HG03571 (cell line): ENCODE data around the gene RNF13.
"Not testable (repeated sequence)": the region's sequence is repeated elsewhere in the genome, so short reads cannot be mapped to it uniquely, and the experiment has no call there.

Experiments
- ATAC-seq: cut with Tn5 transposase; IDR thresholded peaks from one replicate; pipeline ENCODE4 v1.9.1; 2021; ENCODE audit not compliant: unreplicated experiment

The RNF13 gene

GRCh38 chr3:149839469-149839868, 26.5 kb downstream of the RNF13 start:
- not testable (repeated sequence) for ATAC-seq

DNA sequence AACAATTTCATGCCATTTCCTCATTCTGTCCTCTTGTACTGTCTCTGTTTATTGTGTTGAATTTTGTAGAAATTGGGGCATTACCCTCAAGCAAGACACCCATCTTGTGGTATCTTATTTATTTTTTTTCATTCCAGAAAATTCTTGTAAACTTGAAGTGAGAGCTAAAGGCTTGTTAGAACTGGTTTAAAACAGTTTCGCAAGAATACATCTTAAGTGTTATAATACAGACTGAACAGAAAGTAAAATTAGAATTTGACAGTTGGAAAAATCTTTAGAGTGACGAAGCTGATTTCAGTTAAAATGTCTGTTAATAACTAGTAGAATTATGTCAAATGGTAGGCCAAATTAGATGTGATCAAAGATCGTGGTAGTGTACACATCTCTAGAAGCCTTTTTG, 26.9 kb downstream of the RNF13 start:
- no peak for ATAC-seq

DNA sequence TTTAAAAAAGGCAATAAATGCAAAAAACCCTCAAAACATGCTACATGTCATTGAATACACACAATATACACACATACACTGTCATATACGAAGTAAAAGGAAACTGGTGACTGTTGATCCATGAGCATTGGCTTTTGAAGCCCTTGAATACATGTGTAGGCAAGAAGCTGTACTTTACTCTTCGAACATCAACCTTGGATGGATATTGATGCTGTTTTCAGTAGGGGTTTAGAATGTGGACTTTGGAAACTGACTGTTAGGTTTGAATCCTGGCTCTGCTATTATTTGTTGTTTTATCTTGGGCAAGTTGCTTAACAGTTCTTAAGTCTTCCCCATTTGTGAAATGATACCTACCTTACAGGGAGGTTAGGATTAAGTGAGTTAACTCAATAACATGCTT, 30.5 kb downstream of the RNF13 start:
- ATAC-seq = no peak

- no peak for ATAC-seq
Measured at GRCh38 chr3:149844091-149844490, 31.1 kb downstream of the RNF13 start.

- no peak for ATAC-seq
Measured at GRCh38 chr3:149845570-149846244, 32.7 kb downstream of the RNF13 start.

- ATAC-seq = no peak
Measured at GRCh38 chr3:149848238-149848637, 35.2 kb downstream of the RNF13 start.

- no peak for ATAC-seq
Measured at GRCh38 chr3:149848688-149849087, 35.7 kb downstream of the RNF13 start.

- ATAC-seq = no peak
Measured at GRCh38 chr3:149850787-149851584, 38.0 kb downstream of the RNF13 start.

DNA sequence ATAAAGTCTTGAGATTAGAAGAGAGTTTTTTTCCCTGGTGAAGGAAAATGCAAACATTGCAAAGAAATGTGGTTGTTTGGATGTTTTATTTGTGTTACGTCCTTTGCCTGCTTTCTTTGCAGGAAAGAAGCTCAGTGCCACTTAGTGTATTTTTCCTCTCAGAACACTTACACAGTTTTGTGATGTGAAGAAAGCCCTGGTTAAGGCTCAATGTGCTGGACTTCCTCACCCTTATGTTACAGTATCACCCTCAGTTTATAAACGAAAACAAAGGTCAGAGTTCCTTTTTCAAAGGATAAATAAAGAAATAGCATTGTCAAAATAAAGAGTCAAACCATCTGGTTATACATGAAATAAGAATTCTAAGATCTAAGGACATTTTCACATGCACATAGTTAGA, 45.9 kb downstream of the RNF13 start:
- no peak for ATAC-seq

- ATAC-seq = no peak
Measured at GRCh38 chr3:149860881-149861280, 47.9 kb downstream of the RNF13 start.

DNA sequence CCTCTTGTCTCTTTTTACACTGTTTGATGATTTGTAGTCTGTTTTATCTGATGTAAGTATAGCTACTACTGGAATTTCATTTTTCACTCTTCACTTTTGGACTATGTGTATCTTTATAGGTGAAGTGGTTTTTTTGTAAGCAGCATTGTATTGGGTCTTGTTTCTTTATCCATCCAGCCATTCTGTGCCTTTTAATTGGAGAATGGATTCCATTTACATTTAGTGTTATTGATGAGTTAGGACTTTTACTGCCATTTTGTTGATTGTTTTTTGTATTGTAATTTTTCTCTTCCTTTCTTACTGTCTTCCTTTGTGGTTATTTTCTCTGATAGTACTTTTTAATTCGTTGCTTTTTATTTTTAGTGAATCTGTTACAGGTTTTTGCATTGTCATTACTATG, 54.5 kb downstream of the RNF13 start:
- ATAC-seq = no peak

- ATAC-seq = no peak
Measured at GRCh38 chr3:149871855-149872254, 58.8 kb downstream of the RNF13 start.

DNA sequence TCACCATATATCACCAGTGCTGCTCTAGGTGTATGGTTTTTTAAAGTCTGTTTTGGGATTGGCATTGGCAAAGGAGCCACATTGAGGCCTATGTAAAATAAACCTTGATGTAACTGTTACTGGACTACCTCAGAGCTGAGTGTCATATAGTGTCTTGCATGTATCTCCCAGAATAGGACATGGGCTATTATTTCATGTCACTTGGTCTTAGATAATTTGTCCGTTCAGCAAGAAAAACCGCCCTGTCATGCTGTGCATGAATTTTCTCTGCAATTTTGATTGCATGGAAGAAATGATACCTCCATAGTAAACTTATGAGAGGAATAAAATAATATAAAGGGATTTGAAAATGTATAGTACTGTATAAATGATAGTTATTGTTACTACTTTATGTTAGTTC, 59.6 kb downstream of the RNF13 start:
- ATAC-seq = no peak

DNA sequence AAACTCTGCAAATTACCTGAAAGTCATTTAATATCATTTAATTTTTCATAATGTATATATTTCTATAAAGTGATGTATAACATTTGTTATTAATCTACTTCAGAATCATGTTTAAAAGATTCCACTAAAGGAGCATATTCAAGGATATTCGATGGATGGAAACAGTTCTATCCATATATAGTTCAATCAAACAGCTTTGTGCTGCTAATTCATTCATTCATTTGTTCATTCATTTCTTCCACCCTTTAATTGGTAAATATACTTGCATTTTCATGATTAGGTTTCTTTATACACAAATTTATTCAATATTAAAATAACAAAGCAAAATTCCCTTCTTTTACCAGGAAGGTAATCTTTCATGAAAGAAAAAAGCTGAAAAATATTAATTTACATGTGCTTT, 64.7 kb downstream of the RNF13 start:
- no peak for ATAC-seq

DNA sequence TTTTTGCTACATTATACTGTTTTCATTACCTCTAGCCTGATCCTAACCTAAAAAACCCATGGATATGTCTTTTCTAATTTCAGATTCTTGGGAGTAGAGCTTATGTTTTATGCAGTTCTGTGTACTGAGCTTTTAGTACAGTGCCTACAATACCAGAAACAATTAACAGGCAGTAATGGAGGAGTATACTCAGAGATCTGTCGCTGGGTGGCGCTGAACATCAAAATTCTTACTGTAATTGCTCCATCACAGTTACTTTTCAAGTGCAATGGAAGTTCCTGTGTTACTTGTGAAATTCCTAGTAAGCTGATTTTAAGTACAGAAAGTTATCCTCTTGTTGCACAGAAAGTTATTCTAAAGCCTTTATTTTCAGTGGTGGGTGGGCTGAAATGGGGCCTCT, 66.9 kb downstream of the RNF13 start:
- ATAC-seq = no peak

DNA sequence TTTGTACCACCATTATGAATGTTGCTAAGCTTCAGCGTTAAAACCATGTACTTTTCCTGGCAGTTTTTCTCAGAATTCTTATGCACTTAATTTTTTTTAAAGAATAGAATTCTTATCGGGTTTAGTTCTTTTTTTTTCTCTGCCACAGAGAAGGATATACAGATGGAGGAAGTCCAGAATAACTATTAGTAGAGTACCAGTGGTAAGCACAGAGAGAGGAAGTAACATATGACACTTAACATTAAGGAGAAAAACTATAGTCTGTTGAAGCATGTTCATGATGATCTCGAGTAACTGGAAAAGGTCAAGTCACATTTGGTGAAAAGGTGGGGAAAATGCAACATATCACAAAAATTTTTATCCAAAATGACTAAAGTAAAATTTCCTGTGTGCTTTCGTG, 68.9 kb downstream of the RNF13 start:
- ATAC-seq = no peak

DNA sequence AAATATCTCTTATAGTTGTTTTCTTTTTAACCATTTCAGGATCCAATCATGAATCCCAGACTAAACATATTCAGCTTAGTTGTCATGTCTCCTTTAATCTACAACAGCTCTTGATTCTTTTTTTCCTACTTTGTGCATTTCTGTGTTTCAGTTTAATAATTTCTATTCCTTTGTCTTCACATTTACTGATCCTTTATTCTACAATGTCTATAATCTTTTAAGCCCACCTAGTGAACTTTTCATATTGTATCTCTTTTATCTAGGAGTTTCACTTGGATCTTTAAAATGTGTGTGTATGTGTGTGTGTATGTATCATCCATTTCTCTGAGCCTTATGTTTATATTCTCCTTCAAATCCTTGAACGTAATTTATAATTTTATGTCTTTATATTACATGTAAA, 70.1 kb downstream of the RNF13 start:
- no peak for ATAC-seq

DNA sequence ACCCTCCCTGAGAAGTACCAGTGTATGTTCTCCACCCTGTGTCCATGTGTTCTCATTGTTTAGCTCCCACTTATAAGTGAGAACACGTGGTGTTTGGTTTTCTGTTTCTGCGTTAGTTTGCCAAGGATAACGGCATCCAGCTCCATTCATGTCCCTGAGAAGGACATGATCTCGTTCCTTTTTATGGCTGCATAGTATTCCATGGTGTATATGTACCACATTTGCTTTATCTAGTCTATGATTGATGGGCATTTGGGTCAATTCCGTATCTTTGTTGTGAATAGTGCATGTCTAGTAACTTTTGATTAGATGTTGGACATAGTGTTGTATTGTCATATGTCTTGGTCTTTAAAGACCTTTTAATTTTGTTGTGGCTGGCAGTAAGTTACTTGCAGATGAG, 70.8 kb downstream of the RNF13 start:
- ATAC-seq = not testable (repeated sequence)

DNA sequence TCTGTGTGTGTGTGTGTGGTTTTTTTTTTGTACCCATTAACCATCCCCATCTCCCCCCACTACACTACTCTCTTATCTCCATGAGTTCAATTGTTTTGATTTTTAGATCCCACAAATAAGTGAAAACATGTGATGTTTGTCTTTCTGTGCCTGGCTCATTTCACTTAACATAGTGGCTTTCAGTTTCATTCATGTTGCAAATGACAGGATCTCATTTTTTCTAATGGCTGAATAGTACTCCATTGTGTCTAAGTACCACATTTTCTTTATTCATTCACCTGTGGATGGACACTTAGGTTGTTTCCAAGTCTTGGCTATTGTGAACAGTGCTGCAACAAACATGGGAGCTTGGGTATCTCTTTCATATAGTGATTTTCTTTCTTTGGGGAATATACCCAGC, 71.8 kb downstream of the RNF13 start:
- not testable (repeated sequence) for ATAC-seq

DNA sequence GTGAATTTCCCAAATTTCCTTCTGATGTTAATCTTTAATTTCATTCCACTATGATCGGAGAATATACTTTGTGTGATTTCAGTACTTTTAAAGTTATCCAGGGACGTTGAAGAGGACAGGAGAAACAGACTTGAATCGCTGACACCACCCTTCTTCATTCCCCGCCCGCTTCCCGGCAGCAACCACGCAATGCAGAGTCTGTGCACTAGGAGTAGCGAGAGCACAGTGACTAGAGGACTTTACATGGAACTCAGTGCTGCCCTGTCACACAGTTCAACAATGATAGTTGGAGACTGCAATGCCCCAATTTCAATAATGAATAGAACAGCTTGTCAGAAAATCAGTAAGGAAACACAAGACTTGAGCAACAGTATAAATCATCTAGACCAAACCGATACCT, 73.9 kb downstream of the RNF13 start:
- ATAC-seq = no peak

DNA sequence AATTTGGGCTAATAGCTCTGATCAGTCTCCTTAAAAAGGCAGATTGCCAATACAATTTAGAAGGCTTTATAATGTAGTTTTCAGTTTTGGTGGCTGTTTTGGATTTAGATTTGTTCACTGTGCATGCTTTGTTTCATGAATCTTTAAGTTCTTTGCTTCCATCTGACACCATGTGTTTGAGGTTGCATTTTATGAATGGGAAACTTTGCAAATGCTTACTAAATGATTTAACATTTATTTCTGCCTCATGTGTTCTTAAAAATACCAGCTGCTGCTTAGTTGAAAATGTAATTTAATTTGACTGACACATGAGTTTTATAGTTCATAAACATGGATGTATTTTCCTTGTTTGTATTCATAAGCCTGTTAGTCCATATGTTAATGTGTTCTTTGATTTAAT, 78.6 kb downstream of the RNF13 start:
- no peak for ATAC-seq

DNA sequence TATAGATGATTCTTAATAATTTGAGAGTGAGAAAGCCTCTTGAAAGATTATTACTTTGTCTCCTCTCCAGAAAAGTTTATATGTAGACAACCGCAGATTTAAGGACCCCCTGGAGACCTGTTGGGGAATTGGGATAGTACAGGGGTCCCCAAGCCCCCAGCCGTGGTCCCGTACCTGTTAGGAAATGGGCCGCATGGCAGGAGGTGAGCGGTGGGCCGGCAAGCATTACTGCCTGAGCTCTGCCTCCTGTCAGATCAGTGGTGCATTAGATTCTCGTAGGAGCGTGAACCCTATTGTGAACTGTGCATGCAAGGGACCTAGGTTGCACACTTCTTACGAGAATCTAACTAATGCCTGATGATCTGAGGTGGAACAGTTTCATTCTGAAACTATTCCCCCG, 79.4 kb downstream of the RNF13 start:
- ATAC-seq = no peak

DNA sequence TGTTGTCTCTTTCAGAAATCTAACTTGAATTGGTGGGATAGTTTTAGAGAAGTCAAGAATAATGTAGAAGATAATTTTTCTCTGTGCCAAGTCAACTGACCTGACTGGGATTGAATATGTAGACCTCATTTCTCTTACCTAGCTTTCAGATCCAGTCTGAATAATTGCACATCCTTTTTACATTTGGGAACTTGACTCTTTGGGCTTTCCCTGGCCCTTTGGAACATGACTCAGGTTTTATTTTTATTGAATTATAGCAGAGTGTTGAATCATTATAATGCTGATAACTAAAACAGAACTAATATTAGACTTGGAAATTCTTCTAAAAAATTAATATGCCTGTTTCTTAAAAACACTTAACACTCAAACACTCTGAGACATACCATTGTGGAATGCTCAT, 81.2 kb downstream of the RNF13 start:
- no peak for ATAC-seq
